ENCODE data around the gene MORN2.

- no peak for TF ChIP-seq CTCF (IDR thresholded peaks at IDR 0.05; ENCODE audit: low read length)
- TF ChIP-seq EZH2 (IDR thresholded peaks at IDR 0.05; ENCODE audit: borderline replicate concordance, low read length), result no peak
Measured at GRCh38 chr2:38912619-38913018, 36.8 kb downstream of the MORN2 start.

Measured in OCI-LY1 (cell line).